CD4-positive, alpha-beta T cell treated with Interleukin-2 at 100 ng/mL for 4 hours (primary cell): ENCODE results near the gene ZDHHC13.
"Not testable (repeated sequence)": the region's sequence is repeated elsewhere in the genome, so short reads cannot be mapped to it uniquely, and the experiment has no call there.

ENCODE experiments used
- DNase-seq: peaks from one replicate; pipeline ENCODE4 v3.0.0-alpha.2; 2020; ENCODE audit warnings: low spot score

The ZDHHC13 gene

DNA sequence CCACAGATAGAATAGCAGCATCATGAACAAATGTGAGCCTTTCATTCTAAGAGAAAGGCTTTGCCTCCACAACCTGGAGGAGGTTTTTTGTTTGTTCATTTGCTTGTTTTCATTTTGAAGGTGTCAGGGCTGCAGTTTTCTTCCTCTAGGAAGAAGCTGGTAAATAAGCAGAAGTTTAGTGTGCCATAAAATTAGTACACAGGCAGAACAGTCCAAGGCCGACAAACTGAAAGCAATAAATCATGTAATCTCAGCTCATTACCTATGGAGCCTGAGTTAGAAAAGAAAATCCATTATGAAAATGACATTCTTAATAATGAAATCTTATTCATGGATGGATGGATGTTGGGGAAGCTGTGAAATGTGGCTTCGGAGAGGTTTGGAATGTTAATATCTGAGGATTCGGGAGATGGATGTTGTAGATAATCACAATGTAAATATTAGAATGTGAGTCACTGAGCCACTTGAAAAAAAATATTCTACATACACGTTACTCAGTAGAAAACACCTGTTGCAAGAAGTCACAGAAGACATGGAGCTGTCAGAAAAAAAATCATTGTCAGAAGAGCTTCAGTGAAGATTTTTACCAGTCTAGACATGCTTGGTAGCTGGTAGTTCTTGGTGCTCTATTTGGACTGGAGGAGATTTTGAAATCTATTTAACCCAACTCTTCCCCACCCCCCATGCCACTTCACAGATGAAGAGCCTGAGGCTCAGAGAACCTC is 15.0 kb upstream of the ZDHHC13 start:
- DNase-seq = no peak

GRCh38 chr11:19102521-19102900 is 14.5 kb upstream of the ZDHHC13 start:
- no peak for DNase-seq

DNA sequence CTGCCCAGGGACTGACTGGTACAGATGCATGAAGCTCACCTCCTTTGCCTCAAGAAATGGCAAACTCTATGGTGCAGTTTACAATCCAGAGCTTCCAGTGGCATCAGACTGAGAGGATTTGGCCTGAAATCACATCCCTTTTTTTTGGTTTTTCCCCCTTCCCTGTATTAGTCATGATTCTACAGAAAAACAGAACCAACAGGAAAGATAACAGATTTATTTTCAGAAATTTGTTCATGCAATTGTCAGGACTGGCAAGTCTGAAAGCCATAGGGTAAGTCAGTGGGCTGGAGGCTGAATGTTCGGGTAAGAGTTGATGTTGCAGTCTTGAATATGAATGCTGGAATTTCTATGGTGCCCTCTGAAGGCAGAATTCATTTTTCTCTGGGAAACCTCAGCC is 12.0 kb upstream of the ZDHHC13 start:
- DNase-seq = no peak

- DNase-seq = no peak
Observed at GRCh38 chr11:19107125-19107524, 9.8 kb upstream of the ZDHHC13 start.

DNA sequence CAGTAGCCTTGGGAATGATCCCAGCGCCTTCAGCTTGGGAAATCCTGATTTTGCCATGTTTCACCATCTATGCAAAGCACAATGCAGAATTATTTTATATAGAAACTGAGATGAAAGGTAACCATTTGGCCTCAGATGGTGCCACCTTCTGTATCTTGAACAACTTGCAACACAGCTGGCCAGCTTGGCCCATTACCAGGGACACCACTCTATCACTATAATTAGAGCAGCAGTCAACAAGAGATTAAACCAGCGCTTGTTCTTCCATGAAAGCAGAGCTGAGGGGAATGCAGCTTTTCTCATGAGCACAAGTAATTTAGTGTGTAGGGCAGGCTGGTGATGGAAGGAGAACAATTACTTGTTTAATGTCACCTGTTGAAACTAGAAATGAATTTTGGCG is 6.7 kb upstream of the ZDHHC13 start:
- DNase-seq = no peak

DNA sequence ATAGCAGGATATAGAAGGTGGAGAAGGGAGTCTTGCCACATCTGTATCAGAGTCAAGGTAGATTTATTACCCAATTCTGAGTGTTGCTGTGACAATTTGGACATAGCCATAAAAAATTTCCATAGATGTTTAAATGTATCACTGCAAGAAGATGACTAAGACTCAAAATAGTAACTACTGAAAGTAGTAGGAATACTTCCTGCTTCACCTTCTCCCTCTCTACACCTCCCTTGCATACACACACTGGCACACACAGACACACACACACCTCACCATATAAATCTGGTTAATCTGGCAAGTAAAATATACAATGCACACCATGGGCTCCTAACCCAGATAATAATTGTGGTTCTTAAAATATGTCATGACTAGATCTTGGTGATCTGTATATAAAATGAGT is 5.2 kb upstream of the ZDHHC13 start:
- no peak for DNase-seq

DNA sequence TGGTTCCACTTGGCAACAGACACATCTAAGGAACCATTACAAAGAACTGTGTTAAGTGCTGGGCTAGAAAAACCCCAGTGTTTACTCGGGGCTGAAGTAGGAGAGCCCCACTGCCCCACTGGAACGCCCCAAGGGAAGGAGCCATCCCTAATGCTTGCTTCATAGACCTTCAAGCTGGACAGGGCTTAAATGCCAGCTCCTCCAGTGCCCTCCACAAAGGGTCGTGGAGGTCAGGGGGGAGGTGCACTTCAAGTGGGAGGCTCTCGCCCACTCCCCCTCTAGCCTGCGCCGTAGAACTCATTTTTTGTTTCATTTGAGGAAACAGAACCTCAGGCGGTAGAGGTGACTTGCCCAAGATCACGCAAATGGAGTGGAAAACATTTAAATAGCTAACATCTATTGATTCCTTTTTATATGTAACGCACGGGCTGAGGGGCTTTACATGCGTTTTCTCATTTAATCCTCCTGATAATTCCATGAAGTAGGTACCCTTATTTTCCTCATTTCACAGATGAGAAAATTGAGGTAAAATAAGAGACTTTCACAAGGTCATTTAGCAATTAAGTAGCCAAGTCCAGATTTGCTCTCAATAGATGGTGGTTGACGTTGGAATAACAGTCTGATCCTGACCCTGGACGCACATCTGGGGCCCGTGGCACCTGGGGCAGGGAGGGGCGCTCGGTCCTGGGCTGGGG is 545 bp upstream of the ZDHHC13 start:
- no peak for DNase-seq

DNA sequence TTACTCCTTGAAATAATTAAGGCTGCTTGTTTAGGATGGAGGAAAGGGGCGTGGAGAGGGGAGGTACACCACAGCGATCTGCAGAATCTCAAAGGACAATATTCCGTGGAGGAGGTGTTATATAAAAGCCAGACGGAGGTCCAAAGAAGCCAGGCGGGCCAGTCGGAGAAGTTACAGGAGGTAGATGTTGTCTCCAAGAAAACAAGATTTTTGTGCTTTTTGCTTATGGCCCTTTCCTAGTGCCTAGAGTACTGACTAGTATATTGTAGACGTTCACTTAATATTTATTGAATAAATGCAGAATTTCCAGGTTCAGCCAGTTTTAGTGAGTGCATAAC is 761 bp downstream of the ZDHHC13 start:
- DNase-seq = no peak

DNA sequence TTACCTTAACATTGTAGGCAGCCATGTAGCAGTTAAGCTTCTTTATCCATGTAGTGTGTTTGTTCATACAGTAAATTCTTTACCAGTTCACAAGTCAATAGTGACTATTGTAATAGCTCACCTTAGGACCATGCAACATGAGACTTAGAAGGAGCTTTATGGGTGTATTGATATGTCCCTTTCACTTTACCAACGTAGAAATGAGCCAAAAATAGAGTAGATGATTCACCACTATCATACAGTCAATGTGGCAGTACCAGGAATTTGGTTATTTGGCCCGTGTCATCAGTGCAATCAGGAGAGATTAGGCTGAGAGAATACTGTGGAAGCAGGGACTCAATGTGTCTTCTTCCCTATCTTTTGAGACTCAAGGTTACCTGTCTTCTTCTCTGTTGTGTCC is 4.7 kb downstream of the ZDHHC13 start:
- DNase-seq = no peak

DNA sequence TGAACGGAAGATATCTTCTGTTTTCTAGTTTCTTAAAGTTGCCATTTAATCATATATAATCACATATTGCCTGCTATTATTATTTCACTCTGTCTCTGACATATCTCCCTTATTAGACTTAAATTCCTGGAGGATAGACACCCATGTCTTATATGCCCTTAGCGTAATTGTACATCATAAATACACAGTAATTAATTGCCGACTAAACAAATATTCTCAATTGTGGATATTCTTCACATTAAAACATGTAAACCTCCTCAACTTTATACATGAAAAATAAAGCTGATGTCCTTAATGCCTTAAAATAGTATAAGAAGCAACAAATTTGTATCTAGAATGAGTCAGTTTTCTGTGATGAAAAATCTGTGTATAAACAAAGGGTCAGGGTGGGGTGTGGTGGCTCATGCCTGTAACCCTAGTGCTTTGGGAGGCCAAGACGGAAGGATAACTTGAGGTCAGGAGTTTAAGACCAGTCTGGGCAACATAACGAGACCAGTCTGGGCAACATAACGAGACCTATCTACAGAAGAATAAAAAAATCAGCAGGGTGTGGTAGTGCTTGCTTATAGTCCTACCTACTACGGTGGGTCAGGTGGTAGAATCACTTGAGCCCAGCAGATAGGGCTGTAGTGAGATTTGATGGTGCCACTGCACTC is 6.1 kb downstream of the ZDHHC13 start:
- DNase-seq = no peak

GRCh38 chr11:19126562-19127325 is 9.8 kb downstream of the ZDHHC13 start:
- not testable (repeated sequence) for DNase-seq

DNA sequence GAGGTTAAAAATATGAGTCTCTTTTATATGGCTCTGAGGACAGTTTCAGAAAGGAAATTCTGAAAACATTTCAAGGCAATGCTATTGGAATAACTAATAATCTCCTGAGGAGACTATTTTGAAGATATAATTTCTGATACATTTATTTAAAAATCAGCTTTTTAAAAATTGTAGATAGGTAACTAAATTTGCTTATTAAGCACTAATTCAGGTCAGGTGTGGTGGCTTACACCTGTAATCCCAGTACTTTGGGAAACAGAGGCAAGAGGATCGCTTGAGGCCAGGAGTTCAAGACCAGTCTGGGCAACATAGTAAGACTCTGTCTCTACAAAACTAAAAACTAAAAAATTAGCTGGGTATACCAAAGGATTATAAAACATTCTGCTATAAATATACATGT is 17.0 kb downstream of the ZDHHC13 start:
- no peak for DNase-seq

DNA sequence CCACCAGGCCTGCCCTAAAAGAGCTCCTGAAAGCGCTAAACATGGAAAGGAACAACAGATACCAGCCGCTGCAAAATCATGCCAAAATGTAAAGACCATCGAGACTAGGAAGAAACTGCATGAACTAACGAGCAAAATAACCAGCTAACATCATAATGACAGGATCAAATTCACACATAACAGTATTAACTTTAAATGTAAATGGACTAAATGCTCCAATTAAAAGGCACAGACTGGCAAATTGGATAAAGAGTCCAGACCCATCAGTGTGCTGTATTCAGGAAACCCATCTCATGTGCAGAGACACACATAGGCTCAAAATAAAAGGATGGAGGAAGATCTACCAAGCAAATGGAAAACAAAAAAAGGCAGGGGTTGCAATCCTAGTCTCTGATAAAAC is 19.9 kb downstream of the ZDHHC13 start:
- not testable (repeated sequence) for DNase-seq

GRCh38 chr11:19145319-19145718 is 28.4 kb downstream of the ZDHHC13 start:
- no peak for DNase-seq

- no peak for DNase-seq
Observed at GRCh38 chr11:19156892-19157291, 39.9 kb downstream of the ZDHHC13 start.

DNA sequence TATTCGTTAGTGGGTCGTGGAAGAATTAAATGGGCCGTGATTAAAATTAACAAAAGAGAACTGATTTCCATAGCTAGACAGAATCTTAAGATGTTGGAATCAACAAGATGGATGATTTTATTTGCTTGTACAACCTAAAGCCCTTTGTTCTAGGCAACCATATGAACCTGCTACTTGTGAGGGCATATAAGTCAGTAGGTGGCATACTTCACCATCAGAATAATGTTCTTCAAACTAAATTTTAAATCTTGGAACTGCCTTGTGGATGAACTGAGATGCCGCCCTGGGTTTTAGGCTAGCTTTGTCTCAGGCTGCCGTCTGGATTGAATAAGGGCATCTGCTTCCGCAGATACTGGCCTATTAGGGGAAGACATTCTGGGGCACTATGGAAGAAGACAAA is 43.9 kb downstream of the ZDHHC13 start:
- DNase-seq = no peak

DNA sequence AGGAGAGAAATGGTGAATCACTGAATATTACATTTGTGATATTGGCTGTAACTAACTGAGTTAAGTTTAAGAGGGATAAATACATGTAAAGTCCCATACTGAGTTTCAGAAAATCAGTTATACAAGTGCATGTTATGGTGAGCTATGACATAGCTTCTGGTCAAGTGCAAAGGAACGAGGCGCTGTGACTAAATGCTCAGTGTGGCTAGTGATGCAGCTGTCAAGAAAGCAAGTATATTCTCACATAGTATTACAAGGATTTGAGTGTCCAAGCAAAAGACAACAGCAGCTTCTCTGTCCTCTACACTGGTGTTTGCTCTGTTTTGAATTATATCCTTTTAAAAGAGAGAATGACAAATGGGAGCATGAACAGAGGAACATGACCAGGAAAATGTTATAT is 44.7 kb downstream of the ZDHHC13 start:
- DNase-seq = no peak

DNA sequence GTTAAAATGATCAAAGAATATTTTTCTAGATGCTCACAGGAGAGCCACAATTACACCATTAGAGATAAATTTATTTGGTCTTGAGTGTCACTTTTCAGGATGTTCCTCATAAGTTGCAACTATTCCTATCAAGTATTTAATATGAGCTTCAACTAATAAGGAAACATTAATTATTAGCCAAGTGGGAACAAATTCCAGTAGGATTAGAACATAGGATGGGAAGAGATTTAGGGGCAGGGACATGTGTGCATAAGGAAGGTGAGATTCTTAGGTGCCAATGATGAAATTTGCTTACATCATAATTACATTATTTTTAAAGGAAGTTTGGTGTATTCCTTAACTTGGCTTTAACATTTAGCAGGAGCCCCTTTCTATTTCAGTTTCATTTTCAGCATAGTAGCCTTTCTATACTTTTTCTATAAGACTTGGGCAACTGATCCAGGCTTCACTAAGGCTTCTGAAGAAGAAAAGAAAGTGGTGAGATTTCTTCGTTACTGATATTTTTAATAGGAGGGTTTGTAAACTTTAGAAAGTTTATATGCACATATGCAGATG is 46.1 kb downstream of the ZDHHC13 start:
- no peak for DNase-seq

GRCh38 chr11:19163617-19164016 is 46.6 kb downstream of the ZDHHC13 start:
- DNase-seq = no peak

DNA sequence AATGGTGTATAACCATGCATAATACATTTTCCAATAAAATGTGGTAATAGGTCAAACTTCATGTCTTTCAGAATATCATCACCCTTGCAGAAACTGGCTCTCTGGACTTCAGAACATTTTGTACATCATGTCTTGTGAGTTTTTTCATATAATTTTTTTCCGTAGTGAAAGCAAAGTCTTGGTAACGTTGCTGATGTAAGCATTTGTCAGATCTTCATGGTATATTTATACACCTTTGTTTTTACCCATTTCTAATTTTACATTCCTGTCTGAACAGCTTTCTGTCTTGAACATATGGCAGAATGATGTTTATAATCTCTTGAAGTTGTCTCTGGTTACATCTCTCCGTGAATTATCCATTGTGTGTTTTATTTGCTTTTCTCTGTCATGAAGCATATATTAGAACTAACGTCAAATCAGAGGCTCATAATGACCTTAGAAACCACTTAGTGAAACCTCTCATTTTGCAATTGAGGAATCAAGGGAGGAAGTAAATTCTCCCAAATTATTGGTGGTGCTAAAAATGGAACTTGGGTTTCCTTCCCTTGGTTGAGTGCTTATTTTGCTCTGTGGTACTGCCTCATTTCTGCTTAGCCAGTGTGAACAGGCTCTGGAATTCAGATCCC is 47.4 kb downstream of the ZDHHC13 start:
- no peak for DNase-seq

GRCh38 chr11:19164881-19165280 is 47.9 kb downstream of the ZDHHC13 start:
- no peak for DNase-seq

DNA sequence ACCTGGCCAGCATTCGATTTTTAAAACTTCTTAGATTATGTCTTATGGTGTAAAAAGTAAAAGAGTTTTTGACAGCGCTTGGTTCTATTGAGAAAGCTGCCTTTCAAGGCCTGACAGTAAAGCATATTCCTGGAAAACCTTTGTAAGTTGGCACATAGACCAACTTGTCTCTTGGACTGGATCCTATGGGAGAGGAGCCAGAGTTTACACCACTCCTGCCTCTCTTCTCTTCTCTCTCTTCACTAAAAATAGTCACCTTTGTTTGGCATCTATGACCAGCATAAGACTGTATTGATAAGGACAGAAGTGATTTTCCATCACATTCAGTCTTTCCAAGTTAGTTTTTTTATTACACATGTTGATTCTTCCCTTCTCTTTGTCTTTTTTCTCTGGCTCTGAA is 51.1 kb downstream of the ZDHHC13 start:
- no peak for DNase-seq
